ENCODE results near the gene HIPK2.

Gene HIPK2

DNA sequence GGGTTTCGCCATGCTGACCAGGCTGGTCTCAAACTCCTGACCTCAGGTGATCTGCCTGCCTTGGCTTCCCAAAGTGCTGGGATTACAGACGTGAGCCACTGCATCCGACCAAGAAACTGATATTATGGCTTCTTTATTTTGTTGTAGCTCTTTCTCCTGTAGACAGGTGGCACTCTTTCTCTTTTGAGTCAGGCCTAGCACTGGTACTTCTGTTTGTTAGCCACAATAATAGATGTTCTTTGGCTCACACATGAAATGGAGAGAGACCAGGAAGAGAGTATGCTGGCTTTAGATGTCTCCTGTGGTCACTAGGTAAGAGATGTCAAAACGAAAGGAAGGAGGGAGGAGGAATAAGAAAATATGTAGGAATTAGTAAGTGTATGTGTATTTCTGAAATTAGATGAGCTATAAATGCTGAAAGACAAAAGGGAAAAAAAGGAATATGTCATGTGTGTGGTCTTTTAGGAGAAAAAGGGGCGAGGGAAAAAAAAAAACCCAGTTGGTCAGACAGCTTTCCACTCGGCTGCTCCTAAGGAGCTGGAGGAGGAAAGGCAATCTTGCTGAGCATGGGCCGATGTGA, 175.6 kb downstream of the HIPK2 start:
- DNase-seq (ENCODE audit: insufficient read length, low spot score) (peak; percentile 34), FAIRE-seq (no peak)

DNA sequence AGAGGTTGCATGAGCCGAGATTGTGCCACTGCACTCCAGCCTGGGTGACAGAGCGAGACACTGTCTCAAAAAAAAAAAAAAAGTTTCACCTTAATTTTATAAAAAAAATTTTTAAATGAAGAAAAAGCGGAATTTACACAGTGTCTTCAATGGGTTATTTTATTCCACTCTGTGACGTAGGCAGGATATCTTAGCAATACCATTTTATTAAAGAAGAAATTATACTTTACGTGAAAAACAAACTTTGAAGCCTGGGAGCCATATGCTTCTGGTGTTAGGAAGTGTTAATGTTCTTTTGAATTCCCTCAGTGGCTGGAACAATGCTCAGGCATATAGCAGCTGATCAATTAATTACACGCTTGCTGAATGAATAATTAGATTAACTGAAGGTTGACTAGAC, 176.6 kb downstream of the HIPK2 start:
- FAIRE-seq, result no peak

DNA sequence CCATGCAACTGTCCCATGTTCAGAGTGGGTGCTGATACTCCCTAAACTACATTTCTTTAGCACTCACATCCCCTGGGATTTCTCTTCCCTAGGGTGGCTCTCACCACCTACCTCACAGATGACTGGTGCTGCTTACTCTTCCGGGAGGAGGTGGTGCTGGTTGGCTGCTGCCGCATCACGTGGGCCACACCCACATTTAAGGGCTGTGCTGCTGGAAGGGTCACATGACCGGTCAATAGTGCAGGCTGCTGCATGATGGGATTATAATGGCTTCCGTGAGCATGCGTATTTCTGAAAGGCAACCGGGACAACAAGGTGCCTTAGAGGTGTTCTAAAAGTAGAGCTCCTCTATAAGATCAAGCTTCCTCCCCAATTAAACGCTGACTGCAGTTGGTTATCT, 177.5 kb downstream of the HIPK2 start:
- no peak for FAIRE-seq

More for the DNA sequence above, 176.6 kb downstream of the HIPK2 start:
- DNase-seq (ENCODE audit: insufficient read length, low spot score), result no peak

DNA sequence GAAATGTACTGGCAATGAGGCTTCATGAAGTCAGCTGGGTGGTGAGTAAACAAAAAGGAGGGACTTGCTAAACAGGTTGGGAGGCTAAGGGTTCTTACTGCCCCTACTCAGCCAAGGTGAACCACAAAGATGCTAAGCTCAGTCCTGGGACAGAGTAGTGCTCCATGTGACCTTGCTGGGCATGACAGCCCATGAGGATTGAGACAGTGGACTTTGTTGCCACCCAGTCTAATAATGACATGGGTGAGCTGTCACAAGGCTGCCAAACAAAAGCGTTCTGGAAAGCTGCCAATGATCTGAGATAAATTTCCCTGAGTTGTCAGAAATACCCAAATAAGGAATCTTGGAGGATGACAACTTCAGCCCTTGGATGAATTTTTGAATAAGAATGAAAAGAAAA, 179.2 kb downstream of the HIPK2 start:
- no peak for DNase-seq (ENCODE audit: insufficient read length, low spot score)
- no peak for FAIRE-seq

More for the DNA sequence above, 177.5 kb downstream of the HIPK2 start:
- no peak for DNase-seq (ENCODE audit: insufficient read length, low spot score)

DNA sequence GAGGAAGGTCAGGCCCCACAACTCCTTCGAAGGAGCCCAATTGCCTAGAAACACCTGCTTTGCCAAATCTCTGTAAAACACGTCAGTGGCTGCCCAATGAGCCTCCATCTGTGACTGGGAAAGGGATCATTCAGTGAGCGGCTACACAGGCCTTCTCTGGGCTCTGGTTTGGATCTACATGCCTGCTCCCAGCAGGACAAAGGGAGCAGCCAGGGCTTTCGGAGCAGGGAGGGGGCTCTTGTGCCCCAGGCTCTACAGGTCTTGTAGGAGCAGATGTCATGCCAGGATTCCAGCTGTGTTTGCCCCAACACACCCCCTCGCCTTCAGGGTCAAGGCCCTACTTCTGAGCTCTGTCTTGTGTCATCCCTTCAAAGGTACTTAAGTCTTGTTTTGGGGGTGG, 180.8 kb downstream of the HIPK2 start:
- FAIRE-seq, result no peak
- DNase-seq (ENCODE audit: insufficient read length, low spot score), result no peak

DNA sequence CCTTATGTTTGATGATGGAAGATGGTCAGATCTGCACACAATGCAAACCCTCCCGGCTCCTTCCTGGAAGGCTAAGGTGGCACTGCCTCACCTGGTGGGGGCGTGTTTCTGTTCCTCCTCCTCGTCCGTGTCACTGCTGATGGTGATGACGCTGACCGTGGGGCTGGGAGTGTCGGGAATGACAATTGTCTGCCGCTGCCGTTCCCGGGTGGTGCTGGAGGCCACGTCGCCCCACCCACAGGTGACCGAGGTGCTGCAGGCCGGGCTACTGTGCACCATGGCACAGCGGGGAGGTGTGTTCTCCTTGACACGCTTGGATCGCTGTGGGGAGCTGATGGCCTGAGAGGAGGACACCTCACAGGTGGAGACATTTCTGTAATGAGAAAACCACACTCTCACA, 181.2 kb downstream of the HIPK2 start:
- FAIRE-seq (no peak), DNase-seq (ENCODE audit: insufficient read length, low spot score) (no peak)

DNA sequence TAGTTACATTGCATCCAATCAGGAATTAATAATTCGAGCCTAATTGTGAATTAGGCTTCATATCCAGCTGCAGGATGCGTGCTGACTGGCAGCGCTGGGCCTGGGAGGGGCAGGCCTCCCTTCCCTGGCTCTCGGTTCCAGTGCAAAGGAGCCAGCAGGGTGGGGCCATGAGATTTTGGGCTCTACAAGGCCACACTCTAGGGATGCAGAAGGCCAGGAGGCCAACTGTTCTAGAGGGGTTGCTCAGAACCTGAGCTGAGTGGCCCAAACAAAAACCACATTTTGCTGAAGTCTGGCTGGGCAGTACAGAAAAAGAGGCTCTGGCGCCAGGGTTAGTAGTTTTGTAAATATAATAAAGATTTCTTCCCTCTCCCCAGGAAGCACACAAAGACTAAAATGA, 182.0 kb downstream of the HIPK2 start:
- no peak for FAIRE-seq
- no peak for DNase-seq (ENCODE audit: insufficient read length, low spot score)

DNA sequence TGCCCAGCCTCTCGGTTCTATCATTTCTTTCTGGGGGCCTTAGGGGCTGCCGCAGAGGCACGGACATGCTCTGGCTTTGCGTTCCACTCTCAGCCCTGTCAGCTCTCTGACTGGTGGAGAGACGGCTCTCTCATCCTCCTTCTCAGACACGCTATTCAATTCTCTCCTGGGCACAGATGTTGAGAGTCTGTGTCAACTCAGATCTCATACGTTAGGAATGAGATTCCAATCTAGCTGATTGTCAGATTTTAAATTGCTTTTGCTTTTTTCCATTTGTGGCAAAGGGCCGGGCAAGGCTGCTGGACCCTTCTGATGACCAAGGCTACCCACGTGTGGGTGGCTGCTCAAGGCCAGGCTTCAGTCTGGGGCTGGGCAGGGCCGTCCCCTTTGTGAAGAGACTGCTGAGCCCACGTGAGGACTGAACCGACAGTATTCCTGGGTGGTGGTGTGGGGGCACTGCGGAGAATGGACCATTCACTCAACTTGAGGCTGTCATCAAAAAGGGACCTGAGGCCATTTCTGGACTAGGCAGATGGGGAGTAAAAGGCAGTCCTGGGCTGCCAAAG, 182.8 kb downstream of the HIPK2 start:
- no peak for FAIRE-seq
- no peak for DNase-seq (ENCODE audit: insufficient read length, low spot score)

DNA sequence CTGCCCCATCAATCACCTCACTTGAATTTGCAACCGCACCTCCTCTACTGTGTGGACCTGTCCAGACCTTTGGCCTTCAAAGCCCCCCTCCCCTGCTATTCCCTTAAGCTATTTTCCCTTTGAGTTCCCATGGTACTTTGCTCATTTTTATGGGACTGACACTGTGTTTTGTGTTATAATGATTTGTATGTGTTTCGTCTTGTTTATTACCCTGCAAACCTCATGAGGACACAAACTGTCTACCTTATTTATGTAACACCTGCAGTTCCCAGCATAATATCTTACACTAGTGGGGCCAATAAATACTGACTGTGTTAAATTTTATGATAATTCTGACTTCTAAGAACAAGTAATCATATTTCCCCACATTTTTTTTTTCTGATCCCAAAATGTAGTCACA, 183.7 kb downstream of the HIPK2 start:
- FAIRE-seq, result no peak
- DNase-seq (ENCODE audit: insufficient read length, low spot score), result no peak

DNA sequence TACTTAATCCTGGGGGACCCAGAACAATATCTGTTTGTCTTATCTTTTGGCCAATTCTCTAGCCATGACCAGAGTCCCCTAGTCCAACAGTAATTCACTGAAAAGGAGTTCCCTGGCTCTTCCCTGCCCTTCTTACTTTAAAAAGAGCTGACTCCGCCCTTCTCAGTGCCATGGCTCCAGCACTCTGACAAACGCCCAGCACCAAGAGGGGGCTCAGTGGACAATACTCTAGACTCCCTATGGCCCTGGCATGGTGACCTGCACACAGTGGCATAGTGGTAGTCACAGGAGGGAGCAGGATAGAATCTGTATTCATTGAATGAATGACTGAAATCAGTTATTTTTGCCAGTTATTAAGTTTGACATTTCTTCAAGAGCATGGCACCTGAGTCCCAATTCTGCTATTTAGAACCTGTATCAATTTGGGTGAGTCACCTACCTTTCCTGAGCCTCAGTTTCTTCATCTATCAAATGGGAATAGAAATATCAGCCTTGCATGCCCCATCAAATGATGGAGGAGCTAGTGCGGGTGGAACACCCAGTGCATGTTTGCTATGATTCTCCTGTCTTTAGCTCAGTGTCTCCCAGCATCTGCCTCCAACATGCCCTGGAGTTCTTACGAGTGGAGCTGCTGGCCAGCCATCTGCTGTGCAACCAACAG, 184.9 kb downstream of the HIPK2 start:
- no peak for FAIRE-seq

DNA sequence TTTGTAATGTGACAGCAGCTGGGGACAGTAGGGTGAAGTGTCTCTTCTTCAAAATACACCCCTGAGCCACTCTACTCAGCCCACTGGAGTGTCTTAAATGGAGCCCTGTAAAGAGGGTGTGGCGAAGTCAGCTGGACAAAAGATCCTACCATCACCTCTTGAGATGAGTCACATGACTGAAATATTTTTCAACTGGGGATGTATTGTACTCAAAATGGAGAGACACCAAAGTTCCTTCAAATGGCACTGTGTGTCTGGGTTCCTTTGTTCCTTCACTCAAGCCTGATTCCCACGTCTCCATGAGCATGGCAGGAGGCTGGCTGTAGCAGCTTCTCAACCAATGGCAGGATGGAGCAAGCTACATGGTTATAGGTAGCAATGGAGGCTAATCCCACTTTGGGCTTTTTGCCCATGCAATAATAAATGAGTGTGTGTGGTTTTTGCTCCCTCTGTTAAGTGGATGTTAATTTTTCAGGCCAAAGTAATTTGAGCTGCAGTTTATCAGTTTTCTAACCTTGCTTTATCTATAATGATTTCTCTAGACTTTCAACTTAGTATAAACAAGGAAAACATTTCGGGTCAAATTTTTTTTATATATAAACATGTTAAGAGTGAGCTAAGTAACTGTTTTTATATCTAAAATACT, 186.1 kb downstream of the HIPK2 start:
- no peak for DNase-seq (ENCODE audit: insufficient read length, low spot score)

More for the DNA sequence above, 184.9 kb downstream of the HIPK2 start:
- no peak for DNase-seq (ENCODE audit: insufficient read length, low spot score)

DNA sequence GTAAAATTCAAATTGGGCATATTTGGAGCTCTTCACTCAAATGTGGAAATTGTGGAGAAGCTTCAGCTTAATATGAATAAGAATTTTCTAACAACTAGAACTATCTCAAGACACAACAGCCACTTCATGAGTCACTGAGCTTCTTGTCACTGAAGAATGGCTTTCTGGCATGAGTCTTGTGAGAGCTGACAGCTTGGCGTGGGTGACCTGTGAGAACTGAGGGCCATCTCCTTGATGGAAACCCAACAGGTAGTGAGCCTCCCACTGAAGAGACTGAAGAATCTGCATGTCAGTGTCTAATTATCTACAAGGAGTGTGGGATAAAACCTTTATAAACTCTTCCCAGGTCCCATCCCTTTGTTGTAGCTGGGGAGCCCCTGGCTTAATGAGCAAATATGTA, 188.3 kb downstream of the HIPK2 start:
- no peak for DNase-seq (ENCODE audit: insufficient read length, low spot score)
- no peak for FAIRE-seq

More for the DNA sequence above, 186.1 kb downstream of the HIPK2 start:
- no peak for FAIRE-seq

DNA sequence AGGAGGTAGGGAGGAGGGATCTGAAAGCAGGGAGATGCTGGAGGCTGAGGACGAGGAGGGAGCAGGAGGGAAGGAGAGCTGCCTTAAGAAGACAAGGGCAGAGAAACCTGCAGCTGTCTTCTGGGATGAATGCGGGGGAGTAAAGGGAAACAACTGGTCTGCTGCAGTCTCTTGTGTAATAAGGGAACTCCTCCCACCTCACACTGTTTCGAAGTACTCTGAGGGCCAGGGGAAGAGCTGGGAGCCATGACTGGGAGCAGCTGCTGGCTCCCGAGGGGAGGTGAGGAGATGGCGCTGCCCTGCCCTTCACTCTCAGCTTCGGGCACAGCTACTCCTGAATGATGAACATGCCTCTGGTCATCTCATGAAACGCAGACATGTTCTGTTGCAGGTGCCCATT, 189.2 kb downstream of the HIPK2 start:
- FAIRE-seq (no peak), DNase-seq (ENCODE audit: insufficient read length, low spot score) (peak; percentile 33)

DNA sequence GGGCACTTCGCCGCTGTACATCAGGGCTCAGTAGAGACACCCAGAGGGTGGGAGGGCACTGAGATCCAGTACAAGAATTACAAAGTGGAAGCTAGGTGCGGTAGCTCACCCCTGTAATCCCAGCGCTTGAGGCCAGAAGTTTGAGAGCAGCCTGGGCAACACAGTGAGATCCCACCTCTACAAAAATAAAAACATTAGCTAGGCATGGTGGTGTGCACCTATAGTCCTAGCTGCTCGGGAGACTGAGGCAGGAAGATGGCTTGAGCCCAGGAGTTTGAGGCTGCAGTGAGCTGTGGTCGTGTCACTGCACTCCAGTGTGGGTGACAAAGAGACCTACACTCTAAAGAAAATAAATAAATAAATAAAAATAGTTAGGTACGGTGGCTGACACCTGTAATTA, 190.3 kb downstream of the HIPK2 start:
- FAIRE-seq, result no peak

DNA sequence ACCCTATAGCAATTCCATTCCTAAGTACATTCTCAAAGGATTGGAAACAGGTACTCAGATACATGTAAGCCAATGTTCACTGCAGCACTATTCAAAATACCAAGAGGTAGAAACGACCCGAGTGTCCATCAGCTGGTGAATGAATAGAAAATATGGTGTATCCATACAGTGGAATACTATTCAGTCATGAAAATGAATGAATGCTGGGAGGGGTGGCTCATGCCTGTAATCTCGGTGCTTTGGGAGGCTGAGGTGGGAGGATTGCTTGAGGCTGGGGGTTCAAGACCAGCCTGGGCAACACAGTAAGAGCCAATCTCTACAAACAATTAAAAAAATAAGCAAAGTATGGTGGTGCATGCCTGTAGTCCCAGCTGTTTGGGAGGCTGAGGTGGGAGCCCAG, 191.5 kb downstream of the HIPK2 start:
- FAIRE-seq (no peak), DNase-seq (ENCODE audit: insufficient read length, low spot score) (no peak)

More for the DNA sequence above, 190.3 kb downstream of the HIPK2 start:
- no peak for DNase-seq (ENCODE audit: insufficient read length, low spot score)

DNA sequence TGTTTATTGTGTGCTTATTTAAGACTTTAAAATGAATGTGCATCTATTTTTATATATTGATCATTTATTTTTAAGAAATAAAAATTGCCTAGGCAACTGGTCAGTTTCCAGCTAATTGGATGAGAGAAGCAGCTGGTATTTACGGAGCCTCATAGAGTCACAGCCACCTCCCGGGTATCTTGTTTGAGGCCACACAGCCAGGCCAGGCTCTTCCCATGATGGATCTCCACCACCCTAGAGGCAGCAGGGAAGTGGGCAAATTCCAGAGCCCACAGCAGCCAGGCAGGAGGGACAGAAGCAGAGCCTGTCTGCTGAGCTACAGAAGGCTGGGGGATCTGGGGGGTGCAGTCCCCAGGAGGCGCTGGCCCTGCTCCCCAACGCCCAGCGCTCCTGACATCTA, 192.8 kb downstream of the HIPK2 start:
- DNase-seq (ENCODE audit: insufficient read length, low spot score) (no peak), FAIRE-seq (no peak)

DNA sequence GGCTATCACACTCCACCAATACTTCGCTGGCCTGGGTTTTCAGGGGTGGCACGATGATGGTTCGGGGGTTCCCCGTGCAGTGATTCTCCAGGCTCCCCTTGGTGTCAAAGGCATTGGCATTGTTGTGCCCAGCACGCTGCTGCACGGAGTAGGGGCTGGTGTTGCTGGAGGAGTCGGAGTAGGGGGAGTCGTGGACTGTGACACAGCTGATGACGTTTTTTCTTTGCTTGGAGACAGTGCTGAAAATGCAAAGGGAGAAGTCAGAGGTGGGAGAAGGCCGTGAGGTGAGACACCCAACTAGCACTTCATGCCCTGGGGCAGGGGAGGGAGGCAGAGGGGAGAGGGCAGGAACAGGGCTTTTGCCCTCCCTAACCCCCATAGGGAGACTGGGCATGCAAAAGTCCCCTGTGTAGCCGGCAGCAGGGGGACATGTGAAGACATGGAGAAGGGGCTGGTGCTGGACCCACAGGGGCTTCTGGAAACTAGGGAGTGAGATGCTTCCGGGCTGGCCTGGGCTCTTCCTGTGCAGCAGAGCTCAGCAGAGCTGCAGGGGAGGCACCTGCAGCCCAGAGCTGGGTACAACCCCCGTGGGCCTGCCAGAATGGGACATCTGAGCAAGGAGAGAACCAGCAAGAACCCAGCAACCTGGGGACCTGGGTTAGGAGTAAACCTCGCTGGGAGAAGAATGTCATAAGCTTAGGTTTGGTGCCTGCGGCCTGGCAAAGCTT, 193.8 kb downstream of the HIPK2 start:
- no peak for FAIRE-seq

DNA sequence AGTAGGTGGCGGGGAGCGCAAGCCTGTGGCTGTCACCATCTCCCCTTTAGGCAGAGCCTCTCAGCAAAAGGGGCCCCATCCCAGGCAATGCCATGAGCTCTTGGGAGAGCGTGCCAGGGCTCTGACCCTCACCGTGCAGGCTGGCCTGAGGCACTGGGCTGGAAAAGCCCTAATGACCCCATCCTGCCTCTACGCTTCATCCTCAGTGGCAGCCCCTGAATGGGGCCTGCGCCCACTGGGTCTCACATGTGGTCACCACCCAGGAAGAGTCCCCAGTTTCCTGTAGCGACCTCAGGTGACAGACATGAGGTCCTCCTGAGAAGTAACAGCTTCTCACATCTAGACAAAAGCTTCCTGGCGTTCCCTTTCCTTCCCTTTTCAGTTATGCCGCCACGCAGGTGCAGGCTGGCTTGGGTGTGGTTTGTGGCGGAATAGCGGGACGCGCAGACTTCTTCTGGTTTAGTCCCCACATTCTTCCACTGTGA, 195.1 kb downstream of the HIPK2 start:
- DNase-seq (ENCODE audit: insufficient read length, low spot score) (no peak), FAIRE-seq (no peak)

More for the DNA sequence above, 193.8 kb downstream of the HIPK2 start:
- no peak for DNase-seq (ENCODE audit: insufficient read length, low spot score)

DNA sequence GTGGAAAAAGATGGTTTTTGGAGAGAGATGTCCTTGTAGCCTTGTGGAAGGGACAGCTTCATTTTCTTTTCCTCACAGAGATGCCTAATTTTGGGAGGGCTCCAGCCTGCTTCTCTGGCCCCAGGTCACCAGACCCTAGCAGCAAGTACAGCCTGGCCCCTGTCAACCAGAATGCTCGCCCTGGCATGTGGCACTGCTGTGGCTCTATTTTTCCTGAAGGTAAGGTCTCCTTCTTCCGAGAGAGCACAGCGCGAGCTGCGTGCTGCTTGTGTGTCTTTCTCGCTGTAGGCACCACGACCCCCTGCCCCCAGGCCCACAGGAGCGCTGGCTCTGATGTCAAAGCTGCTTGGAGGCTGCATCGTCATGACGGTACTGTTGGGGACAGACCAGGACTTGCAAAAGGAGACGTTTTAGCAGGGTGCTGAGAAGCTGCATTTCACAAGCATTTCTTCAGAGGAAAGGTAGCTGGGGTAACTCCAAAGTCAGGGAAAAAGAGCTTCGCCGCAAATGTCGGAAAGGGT, 195.6 kb downstream of the HIPK2 start:
- FAIRE-seq, result no peak
- DNase-seq (ENCODE audit: insufficient read length, low spot score), result no peak

DNA sequence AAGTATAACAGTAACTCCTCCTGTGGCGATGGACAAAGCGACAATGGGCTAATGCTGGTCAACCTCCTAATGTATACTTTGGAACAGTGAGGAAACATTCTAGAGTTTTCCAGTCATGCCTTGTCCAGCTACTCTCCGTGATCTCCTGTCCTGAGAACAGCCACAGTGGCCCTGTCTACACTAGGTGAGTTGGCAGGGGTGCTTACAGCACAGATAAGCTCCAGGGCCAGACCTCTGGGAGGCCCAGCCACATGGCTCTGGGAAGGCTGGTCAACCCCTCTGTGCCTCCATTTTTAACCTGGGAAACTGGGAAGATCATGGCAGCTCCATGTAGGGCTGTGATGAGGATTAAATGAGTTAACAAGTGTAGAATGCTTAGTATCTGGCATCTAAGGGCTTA, 197.4 kb downstream of the HIPK2 start:
- DNase-seq (ENCODE audit: insufficient read length, low spot score) (no peak), FAIRE-seq (no peak)

Data from HTR-8/SVneo (cell line).